HG03442 (cell line): Measurements from ENCODE around the gene KBTBD4.
"Not testable (repeated sequence)": the region's sequence is repeated elsewhere in the genome, so short reads cannot be mapped to it uniquely, and the experiment has no call there.

Experiments
- ATAC-seq: cut with Tn5 transposase; IDR thresholded peaks from one replicate; pipeline ENCODE4 v1.9.1; 2021; ENCODE audit warnings: mild to moderate bottlenecking, moderate library complexity; ENCODE audit not compliant: unreplicated experiment

The KBTBD4 gene

DNA sequence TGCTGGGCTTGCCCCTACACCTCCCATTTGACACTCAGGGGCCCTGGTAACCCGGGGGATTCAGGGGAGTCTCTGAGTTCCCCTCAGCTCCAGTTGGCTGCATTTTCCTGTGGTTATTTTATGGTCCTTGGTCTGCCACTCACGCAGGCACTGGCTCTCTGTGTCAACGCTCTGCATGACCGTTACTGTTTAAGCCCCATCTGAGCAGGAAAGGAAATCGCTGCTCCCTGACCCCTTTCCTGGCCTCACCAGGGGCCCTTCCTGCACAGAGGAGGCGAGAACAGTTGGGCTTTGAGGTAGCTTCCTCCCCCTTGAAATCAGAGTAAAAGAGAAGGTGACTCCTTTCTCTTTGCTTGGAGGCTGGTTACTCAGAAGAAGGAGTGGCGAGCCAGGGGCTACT is 13.0 kb upstream of the KBTBD4 start:
- ATAC-seq: no peak

DNA sequence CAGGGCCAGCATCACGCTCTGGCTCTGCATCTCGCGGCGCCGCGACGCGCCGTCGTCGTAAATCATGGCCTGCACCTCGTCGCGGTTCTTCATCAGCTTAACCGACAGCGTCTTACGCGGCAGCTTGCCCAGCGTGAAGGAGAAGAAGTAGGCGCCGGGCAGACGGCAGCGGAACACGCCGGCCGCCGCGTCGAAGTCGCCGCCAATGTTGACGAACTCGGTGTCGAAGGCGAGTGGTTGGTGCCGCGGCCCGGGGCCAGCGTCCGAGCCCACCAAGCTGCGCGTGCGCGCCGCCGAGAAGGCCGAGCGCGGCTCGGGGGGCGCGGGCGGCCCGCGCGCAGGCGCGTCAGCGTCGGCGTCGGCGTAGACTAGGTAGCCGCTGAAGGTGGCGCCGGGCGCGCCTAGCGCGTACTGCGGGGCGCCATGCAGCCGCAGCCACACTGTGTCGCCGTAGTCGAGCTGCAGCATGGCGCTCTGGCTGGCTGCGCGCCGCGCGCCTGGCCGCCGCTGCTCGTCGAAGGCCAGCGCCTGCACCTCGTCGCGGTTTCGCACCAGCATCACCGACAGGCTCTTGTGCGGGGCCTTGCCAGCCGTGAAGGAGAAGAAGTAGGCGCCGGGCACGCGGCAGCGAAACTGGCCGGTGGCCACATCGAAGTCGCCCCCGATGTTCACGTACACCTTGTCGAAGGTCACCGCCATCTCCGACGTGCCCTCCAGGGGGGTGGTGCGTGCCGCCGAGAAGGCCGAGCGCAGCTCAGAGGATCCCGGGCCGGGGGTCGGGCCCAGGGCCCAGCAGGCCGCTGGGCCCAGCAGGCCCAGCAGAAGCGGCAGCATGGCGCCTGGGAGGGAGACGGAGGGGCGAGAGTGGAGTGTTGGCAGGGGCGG is 11.4 kb upstream of the KBTBD4 start:
- ATAC-seq: no peak

DNA sequence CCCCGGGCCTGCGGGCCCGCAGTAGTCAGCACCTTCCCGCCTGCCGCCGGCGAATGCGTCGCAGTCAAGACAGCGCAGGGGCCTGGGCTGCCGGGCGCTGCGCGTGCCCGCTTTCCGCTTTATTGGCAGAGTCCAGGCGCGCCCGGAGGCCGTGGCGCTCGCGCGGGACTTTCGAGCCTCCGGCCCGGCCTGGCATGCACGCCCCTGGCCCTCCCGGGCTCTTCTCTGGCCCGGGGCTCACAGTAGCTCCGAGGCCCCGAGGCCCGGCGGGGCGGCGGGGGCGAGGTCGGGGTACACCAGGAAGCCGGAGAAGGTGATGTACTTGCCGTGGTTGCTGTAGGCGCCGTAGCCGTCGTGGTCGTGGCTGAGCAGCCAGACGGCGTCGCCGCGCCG is 10.8 kb upstream of the KBTBD4 start:
- ATAC-seq: no peak

DNA sequence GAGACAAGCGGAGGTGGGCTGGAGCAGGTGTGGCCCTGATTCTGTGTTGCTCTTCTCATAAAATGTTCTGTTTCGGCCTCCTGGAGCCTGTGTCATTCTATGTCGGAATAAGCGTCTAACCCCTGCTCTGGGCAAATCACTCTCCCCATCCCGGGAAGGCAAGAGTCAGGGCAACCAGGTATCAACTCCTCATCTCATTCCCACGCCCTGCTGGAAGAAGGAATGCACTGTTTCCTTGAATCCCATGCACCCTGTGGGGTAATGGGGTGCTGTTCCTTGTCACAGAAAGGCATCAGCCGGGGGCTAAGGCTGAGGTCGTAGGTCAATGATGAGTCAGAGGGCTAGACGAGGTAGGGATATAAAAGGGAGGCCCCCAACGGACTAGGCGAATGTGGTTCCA is 10.3 kb upstream of the KBTBD4 start:
- ATAC-seq: no peak

DNA sequence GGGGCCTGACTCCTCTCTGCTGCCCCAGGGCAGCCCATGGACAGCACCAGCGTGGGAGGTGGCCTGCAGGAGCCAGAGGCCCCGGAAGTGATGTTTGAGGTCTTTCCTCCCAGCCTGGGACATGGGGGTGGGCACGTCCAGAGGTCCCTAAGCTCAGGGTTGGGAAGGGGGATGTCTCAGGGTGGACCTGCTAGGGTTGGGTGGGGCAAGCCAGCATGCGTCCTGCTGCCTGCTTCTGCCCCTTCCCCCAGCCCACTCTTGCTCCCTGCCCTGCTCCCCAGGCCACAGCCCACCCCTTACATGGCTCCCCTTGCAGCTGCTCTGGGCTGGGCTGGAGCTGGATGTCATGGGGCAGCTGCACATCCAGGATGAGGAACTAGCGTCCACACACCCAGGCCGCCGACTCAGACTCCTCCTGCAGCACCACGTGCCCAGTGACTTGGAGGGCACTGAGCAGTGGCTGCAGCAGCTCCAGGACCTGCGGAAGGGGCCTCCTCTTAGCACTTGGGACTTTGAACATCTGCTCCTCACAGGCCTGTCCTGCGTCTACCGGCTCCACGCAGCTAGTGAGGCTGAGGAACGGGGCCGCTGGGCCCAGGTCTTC is 9.1 kb upstream of the KBTBD4 start:
- no peak for ATAC-seq

DNA sequence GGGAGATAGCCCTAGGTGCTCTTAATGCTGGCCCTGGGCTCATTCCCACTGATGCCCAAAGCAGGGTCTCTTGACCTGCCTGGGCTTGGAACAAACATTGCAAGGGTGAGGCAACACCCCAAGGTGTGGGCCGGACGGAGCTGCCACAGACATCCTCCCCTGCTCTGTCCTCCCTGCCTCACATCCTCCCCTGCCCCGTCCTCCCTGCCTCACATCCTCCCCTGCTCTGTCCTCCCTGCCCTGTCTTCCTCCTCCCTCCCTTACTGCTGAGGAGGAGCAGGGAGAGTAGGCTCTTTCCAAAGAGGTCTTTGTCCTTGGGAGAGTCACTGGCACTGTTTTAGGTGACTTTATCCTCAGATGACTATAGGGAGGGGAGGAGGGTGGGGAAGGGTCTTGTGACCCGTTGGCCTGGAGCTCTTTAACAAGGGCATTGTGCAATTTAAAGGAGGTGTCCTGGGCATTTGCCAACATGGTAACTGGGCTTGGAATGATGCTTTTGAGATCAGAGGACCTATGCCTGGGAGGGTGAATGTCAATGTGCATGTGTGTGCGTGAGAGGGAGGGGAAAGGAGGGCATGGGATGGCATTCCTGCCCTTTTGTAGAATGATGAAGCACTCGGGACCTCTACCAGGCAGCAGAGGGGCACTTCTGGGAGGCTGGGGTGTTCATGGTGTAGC is 8.4 kb upstream of the KBTBD4 start:
- ATAC-seq: no peak

DNA sequence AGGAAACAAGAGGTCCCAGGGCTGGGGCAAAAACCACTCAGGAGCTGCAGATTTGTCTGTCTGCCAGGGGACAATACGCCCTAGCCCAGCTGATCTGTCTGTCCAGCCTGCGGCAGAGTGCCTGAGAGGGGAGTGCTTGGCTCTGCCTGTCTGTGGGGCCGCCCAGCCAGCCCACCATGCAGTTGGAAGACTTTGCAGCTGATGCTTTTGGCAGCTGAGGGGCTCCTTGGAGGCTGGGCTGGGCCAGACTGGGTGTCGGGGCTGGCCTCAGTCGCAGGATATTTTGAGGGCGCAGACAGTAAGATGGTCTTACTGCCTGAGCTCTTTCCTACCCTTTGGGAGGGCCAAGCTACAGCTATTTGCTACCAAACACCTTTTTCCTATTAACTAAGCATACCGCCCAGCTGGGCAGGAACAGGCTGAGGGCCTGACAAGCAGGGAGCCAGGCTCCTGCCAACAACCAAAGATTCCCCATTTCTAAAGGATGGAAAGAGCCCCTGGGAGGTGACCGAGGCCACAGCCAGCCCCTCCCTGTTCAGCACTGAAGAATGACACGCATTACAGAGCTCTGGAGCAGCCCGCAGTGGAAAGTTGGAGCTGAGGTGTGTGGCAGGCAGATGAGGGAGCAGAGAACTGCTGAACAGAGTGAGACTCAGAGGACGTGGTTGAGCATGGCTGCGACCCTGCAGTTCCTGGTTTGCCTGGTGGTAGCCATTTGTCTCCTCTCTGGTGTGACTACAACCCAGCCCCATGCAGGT is 7.5 kb upstream of the KBTBD4 start, which contains the start of gene FAM180B:
Gene FAM180B, plus strand, starts transcription at position 581 of the 758 bp plus-strand sequence. Its CDS starts 91 bp downstream, at position 672.
- no peak for ATAC-seq

DNA sequence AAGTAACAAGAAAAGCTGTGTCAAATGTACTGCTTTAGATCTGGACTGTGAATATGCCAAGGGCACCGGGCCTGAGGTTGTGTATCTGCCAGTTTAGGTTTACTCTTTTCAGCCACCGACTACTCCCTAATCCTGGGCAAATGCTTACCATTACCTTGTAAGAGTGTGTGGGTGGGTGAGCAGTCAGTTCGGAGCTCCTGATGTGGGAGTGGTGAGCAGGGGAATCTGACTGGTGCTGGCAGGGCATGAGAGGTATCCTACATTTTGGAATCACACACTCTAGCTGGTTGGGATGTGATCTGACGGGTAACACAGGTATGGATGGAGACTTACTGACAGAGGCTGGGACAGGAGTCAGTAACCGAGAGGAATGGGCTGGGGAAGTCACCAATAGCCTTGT is 5.1 kb upstream of the KBTBD4 start:
- no peak for ATAC-seq

DNA sequence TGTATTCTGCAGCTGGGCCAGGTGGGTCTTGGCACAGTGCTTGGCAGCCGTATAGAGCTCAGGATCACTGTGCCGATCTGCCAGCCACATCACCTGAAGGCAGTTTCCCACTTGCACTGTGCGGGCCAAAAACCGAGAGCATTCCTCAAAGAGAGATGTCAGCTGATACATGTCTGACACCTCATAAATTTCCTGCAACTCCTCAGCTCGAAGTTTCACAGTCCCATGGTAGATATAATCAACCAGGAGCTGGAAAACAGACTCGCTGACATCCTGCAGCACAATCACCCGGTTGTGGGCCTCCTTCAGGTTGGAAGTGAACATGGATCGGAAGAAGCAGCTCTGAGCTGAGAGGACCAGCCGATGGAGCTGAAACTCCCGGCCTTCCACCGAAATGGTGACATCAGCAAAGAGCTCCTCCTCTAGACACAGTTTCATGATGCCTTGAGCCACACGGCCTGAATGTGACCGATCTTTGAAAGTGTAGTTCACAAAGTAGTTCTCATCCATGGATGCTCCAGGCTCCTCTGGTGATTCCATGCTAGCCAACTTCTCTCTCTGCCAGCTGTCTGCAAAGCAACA is 1.2 kb downstream of the KBTBD4 start:
- ATAC-seq: no peak

DNA sequence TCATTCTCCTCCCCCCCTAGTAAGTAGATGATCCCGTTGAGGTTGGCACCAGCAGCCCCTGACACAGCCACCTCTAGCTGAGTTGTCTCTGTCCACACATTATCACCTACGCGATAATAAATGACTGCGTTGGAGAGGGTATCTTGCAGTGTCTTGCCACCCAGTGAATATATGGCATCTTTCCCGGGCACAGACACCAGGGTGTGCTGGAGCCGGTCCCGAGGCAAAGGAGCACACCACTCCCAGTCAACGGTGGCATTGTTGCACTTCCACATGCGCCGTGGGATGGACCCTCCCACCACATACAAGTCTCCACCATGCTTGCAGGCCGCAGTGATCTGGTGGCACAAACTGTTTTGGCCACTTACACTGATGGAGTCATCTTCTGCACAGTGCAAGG is 5.4 kb downstream of the KBTBD4 start:
- ATAC-seq: no peak

DNA sequence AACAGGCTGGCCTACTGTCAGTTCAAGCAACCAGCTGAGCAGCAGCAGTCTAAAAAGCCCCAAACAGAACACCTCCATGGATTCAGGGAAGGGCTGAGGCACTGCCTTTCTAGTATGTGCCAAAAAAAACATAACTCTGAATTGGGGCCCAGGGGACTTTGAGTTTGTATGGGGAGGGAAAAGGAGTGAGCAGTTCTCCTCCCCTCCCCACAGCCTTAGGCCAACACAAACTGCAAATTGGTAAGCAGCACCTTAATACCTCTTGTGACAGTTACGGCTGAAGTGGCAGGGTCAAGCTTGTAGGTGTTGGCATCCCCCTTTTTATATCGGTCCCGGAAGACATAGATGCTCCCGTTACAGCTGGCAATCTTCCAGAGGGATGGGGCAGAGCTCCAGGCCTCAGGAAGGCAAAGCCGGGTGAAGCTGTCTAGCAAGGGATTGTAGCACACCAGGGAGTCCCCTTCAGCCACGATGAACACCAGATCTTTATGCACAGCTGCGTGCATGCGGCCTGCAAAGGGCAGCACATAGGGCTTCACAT is 6.0 kb downstream of the KBTBD4 start:
- ATAC-seq: no peak

DNA sequence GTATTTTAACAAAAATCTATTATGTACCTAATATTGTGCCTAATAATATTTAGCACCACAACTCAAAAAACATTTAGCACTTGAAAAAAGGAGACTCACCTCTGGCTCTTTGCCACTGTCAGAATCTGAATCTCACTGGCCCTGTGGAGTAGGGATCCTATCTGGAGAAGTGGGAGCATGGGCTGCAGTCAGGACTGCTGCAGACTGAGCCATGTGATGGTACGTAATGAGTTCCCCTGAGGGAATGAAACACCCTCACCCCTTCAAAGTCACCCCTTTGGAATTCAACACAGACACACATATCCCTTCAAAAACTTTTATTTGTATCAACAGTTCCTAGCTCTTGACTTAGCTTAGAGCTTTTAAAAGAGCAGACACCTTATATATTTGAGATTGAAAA is 6.9 kb downstream of the KBTBD4 start:
- no peak for ATAC-seq

DNA sequence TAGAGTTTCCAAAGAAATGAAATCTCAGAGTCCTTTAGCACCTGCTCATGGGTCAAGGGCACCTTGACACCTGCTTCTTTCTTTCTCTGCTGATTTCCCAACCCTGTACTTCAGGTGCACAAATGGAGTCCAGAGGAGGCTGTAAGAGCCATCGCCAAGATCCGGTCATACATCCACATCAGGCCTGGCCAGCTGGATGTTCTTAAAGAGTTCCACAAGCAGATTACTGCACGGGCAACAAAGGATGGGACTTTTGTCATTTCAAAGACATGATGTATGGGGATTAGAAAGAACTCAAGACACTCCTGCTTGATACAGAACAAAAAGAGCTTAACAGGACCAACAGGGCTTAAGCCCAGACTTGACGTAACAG is 7.4 kb downstream of the KBTBD4 start:
- ATAC-seq: no peak

DNA sequence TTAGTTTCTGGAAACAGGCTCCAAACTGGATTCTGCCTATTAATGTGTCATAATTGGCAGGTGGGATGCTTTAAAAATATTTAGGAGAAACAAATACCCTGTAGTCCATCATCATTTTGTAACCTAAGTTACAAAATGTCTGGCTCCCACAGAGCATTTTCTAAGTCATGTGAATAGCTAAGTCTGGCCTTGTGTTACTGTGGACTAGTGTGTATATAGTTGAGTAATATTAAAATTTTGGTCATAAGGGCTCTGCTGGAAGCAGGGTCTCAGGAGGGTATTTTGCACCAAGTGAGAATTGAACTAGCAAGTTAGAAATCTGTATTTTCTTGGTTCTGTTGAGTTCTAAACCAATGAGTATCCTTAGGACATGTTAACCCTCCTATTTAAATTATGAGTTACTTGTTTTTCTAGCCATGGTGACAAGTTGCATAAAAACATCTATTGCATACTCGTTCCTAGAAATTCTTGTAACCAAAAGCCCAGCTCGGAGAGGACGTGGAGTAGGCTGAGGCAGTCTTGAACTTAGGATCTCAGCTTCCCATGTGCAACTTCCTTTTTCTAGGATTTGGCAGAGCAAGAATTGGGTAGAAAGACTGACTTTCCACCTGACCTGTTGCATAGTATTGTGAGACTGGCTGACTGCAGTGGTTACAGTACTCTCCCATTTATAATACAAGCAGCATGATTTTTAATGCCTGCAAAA is 8.0 kb downstream of the KBTBD4 start:
- ATAC-seq: no peak

DNA sequence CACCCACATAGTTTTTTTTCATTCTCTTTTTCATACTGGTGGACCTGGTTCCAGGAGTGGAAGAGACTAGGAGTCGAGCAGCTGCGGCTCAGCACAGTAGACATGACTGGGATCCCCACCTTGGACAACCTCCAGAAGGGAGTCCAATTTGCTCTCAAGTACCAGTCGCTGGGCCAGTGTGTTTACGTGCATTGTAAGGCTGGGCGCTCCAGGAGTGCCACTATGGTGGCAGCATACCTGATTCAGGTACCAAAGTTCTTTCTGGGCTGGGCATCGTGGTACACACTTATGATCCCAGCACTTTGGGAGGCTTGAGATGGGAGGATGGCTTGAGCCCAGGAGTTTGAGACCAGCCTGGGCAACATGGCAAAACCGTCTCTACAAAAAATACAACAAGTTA is 9.1 kb downstream of the KBTBD4 start:
- no peak for ATAC-seq

DNA sequence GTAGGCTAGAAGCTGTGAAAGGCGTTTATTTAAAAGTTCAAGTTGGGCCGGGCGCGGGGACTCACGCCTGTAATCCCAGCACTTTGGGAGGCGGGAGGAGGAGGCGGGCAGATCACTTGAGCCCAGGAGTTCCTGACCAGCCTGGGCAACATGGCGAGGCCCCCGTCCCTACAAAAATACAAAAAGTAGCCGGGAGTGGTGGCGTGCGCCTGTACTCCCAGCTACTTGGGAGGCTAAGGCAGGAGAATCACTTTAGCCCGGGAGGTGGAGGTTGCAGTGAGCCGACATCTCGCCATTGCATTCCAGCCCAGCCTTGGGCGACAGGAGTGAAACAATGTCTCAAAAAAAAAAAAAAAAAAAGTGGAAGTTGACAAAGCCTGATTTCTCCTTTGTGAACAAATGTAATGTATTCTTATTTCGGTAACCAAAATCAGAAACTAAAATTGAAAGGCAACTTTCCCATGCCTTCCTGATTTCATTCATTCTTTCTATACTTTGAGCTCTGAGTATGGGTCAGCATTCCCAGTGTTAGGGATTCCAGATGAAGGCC is 12.5 kb downstream of the KBTBD4 start:
- ATAC-seq: no peak

DNA sequence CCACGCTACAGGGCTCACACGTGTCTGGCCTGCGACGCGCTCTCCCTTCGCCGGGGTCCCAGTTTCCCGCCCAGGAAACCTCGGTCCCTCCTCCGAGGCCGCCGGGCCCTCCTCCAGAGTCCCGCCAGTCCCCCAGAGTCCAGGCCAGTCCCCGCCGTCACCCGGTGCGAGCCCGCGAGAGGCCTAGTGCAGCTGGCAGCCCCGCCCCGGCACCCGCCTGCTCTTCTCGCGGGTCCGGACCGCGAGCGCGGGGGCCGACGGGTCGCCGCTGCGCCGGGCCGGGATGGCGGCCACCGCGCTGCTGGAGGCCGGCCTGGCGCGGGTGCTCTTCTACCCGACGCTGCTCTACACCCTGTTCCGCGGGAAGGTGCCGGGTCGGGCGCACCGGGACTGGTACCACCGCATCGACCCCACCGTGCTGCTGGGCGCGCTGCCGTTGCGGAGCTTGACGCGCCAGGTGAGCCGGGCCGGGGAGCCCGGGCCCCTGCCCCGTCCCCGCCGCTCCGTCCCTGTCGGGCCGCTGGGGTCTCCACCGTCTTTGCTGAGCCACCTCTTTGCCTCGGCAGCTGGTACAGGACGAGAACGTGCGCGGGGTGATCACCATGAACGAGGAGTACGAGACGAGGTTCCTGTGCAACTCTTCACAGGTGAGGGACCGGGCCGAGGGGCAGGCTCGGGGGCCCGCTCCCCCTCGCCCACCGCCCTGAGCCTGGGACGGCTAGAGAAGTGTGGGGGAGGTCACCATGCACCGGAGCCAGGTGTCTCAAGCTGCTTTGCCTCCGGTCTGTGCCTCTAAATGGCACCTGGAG is 13.2 kb downstream of the KBTBD4 start, which contains the start of gene PTPMT1:
Gene PTPMT1, plus strand, starts transcription at position 260 of the 809 bp plus-strand sequence. Its CDS starts 24 bp downstream, at position 284.
- ATAC-seq: peak; percentile 82

DNA sequence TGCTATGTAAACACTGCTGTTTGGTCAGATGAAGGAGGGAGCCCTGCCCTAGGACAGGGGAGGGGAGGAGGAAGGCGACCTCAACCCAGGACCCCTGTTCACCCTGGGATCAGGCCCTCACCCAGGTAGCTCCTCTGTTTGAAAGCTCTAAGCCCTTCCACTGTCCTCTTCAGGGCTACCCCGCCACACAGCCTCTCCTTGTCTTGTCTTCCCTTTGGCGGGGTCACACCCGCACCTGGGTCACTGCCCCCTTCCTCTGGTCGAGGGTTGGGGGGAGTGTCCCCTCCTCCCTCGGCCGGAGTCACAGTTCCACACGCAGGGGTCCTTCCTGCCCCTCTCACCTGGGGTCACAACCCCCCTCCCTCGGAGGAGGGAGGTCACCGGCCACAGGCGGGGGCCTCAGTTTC is 13.8 kb downstream of the KBTBD4 start:
- ATAC-seq: no peak

DNA sequence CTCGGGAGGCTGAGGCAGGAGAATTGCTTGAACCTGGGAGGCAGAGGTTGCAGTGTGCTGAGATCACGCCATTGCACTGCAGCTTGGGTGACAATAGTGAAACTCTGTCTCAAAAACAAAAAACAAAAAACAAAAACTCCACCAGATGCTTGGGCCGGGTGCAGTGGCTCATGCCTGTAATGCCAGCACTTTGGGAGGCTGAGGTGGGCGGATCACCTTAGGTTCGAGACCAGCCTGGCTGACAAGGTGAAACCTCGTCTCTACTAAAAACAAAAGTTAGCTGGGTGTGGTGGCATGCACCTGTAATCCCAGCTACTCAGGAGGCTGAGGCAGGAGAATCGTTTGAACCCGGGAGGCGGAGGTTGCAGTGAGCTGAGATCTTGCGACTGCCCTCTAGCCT is 14.4 kb downstream of the KBTBD4 start:
- ATAC-seq: not testable (repeated sequence)
